Neural crest cell (in vitro differentiated cells): Measurements from ENCODE around the gene GRSF1. TPM values are rescaled to one million over a fixed set of nuclear protein-coding genes. Genes with fewer than 3 reads are reported as not detected.
A peak's percentile ranks its signal among the peaks of the same experiment; 100 is the strongest.

Source experiments
- DNase-seq: peaks from one replicate; pipeline ENCODE4 v3.0.0; 2021; ENCODE audit warnings: low read depth, mixed read lengths, low spot score
- H3K27ac Mint-ChIP-seq: one replicate; pipeline ENCODE4 v1.8.0; 2021; ENCODE audit warnings: mild to moderate bottlenecking, mixed read lengths; ENCODE audit not compliant: unreplicated experiment
- H3K27me3 Mint-ChIP-seq: 2 replicates; pipeline ENCODE4 v1.8.0; 2021; ENCODE audit warnings: low read depth, mild to moderate bottlenecking, mixed read lengths
- H3K36me3 Mint-ChIP-seq: 2 replicates; pipeline ENCODE4 v1.8.0; 2021; ENCODE audit warnings: low read depth, mild to moderate bottlenecking, mixed read lengths
- H3K4me1 Mint-ChIP-seq: 2 replicates; pipeline ENCODE4 v1.8.0; 2021; ENCODE audit warnings: mixed read lengths
- H3K4me3 Mint-ChIP-seq: one replicate; pipeline ENCODE4 v1.8.0; 2021; ENCODE audit warnings: mild to moderate bottlenecking, mixed read lengths
- H3K9me3 Mint-ChIP-seq: 2 replicates; pipeline ENCODE4 v1.8.0; 2021; ENCODE audit warnings: mixed read lengths
- total RNA-seq: library from RNA; stranded (reverse); gene quantifications from 2 replicates; pipeline ENCODE4 v1.2.1, GENCODE V29; 2021
- TF ChIP-seq, protein P1 (sequence below): fragments of 200-600 bp; sonication (generic); conservative IDR thresholded peaks from 2 replicates; pipeline ENCODE4 v1.5.0; 2021; ENCODE audit warnings: antibody characterized with exemption, mild to moderate bottlenecking

GRSF1 gene
- total RNA-seq, 1 donor from 2014 or later, result 80.0 TPM

DNA sequence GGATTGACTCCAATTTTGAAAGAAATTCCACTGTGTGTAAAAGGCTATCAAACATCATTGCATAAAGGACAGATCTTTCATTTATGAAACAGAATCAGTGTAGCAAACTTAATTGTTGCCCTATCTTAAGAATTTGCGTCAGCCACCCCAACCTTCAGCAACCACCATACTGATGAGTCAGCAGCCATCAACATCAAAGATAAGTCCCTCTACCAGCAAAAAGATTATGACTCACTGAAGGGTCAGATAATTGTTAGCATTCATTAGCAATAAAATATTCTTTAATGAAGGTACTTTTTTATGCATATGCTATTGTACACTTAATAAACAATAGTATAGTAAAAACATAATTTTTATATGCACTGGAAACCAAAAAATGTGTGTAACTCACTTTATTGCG lies 15.8 kb upstream of the GRSF1 start:
- Mint-ChIP-seq H3K27me3 (no peaks in the 10 kb centered on the region), H3K4me3 (no peak overlapping the region), H3K4me1 (peaks cover 6% of the 10 kb centered on the region), H3K27ac (no peak overlapping the region), H3K36me3 (peaks cover 3% of the 10 kb centered on the region), H3K9me3 (peaks cover 4% of the 10 kb centered on the region)
- no peak for DNase-seq
- TF ChIP-seq, protein P1, sequence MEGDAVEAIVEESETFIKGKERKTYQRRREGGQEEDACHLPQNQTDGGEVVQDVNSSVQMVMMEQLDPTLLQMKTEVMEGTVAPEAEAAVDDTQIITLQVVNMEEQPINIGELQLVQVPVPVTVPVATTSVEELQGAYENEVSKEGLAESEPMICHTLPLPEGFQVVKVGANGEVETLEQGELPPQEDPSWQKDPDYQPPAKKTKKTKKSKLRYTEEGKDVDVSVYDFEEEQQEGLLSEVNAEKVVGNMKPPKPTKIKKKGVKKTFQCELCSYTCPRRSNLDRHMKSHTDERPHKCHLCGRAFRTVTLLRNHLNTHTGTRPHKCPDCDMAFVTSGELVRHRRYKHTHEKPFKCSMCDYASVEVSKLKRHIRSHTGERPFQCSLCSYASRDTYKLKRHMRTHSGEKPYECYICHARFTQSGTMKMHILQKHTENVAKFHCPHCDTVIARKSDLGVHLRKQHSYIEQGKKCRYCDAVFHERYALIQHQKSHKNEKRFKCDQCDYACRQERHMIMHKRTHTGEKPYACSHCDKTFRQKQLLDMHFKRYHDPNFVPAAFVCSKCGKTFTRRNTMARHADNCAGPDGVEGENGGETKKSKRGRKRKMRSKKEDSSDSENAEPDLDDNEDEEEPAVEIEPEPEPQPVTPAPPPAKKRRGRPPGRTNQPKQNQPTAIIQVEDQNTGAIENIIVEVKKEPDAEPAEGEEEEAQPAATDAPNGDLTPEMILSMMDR, result no peak

DNA sequence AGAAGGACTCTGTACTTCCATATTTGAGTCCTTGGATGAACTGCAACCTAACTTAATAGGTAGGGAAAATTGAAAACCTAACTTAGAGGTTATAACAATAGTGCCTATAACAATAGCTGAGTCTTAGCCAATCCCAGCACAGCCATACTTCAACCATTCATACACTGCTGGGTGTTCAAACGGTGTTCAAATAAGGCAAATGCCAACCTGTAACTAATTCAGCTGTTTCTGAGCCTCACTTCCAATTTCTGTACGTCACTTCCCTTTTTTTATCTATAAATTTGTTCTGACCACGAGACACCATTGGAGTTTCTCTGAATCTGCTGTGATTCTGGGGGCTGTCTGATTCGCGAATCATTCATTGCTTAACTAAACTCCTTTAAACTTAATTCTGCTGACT lies 9.6 kb upstream of the GRSF1 start:
- H3K27ac Mint-ChIP-seq, result no peak overlapping the region
- no peaks in the 10 kb centered on the region for H3K36me3 Mint-ChIP-seq

DNA sequence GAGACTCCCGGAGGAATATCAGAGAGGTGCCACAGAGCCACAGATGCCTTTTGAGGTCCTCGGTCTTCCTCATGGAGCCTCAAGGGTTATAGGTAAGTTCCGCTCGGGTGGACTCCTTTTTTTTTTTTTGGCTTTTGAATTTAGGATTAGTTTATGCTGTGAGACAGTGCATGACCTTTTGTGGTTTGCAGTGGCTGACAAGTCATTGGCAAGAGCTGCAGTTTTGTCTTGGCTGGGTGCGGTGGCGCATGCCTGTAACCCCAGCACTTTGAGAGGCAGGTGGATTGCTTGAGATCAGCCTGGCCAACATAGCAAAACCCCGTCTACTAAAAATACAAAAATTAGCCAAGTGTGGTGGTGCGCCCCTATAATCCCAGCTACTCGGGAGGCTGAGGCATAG lies 4.5 kb upstream of the GRSF1 start:
- Mint-ChIP-seq H3K4me3 (no peak overlapping the region), H3K4me1 (no peaks in the 10 kb centered on the region), H3K36me3 (no peaks in the 10 kb centered on the region), H3K27ac (peak overlapping the region; percentile 50), H3K9me3 (no peaks in the 10 kb centered on the region), H3K27me3 (no peaks in the 10 kb centered on the region)
- TF ChIP-seq, protein P1, result no peak
- DNase-seq, result no peak

More for the DNA sequence above, 9.6 kb upstream of the GRSF1 start:
- TF ChIP-seq, protein P1, result no peak
- no peak for DNase-seq
- H3K4me1 Mint-ChIP-seq, result no peaks in the 10 kb centered on the region
- H3K4me3 Mint-ChIP-seq, result no peak overlapping the region
- no peaks in the 10 kb centered on the region for H3K27me3 Mint-ChIP-seq
- no peaks in the 10 kb centered on the region for H3K9me3 Mint-ChIP-seq

DNA sequence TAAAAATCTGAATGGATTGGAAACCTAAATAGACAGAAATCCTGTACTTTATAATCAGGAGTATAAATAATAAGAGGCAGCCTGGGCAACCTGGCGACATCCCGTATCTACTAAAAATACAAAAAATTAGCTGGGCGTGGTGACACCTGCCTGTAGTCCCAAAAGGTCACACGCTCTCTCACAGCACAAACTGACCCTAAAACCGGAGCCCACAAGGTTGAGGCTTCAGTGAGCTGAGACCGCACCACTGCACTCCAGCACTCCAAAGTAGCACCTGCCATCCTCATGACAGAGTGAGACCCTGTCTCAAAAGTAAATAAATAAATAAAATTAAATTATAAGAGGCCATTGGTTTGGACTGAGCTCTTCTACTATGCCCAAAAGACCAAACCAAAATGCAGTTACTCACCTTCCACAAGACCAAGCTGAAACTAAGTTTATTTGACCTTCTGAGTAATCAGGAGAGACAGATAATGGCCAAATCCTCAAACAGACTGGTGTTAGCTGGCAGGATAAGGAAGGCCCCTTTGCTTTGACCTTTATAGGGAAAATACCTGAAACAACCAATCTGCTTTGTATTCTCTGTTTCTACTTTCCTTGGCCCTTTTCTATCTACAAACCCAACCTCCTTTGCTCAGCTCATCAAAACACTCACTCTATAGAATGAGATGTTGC lies 3.2 kb upstream of the GRSF1 start:
- peak overlapping the region; percentile 14 for H3K4me3 Mint-ChIP-seq
- no peaks in the 10 kb centered on the region for H3K36me3 Mint-ChIP-seq
- peaks cover 5% of the 10 kb centered on the region for H3K4me1 Mint-ChIP-seq
- H3K27ac Mint-ChIP-seq, result peak overlapping the region; percentile 1
- TF ChIP-seq, protein P1, result no peak
- H3K9me3 Mint-ChIP-seq, result no peaks in the 10 kb centered on the region
- no peak for DNase-seq
- no peaks in the 10 kb centered on the region for H3K27me3 Mint-ChIP-seq

DNA sequence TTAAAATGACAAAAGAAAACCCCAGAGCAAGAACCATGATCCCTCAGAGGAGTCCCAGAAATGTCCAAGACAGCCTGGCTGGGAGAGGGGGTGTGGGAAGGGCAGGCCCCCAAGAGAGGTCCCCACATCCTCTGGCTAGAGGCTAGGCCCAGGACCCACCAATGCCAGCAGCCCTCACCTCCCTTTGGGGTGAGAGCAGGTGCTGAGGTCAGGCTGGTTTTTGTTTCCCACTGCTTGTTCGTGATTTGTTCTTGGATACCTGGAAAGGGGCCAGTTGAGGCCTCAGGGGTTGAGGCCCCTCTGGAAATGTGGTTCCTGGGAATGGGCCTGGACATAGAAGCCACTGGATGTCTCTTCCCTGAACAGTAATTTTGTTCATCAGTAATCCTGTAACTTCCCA lies 2.3 kb upstream of the GRSF1 start:
- H3K9me3 Mint-ChIP-seq, result no peaks in the 10 kb centered on the region
- peaks cover 6% of the 10 kb centered on the region for H3K4me1 Mint-ChIP-seq
- TF ChIP-seq, protein P1, result no peak
- no peak overlapping the region for H3K27ac Mint-ChIP-seq
- DNase-seq, result no peak
- peak overlapping the region; percentile 70 for H3K4me3 Mint-ChIP-seq
- no peaks in the 10 kb centered on the region for H3K27me3 Mint-ChIP-seq
- H3K36me3 Mint-ChIP-seq, result no peaks in the 10 kb centered on the region
